Measurements from ENCODE around the gene ZNF799. TPM values are rescaled to one million over a fixed set of nuclear protein-coding genes. Genes with fewer than 3 reads are reported as not detected.
"Not testable (repeated sequence)": the region's sequence is repeated elsewhere in the genome, so short reads cannot be mapped to it uniquely, and the experiment has no call there.

Gene ZNF799
- total RNA-seq, 1 experiment from 2014 or later: 2.9 TPM

GRCh38 chr19:12364391-12365235, 36.5 kb downstream of the ZNF799 start:
- no peak for DNase-seq (ENCODE audit: low read depth)

DNA sequence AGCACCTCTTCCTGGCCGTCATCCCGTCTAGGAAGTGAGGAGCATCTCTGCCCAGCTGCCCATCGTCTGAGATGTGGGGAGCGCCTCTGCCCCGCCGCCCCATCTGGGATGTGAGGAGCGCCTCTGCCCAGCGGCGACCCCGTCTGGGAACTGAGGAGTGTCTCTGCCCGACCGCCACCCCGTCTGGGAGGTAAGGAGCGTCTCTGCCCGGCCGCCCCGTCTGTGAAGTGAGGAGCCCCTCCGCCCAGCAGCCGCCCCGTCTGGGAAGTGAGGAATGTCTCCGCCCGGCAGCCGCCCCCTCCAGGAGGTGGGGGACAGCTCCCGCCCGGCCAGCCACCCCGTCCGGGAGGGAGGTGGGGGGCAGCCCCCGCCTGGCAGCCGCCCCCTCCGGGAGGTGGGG, 38.8 kb downstream of the ZNF799 start:
- DNase-seq (ENCODE audit: low read depth): not testable (repeated sequence)

GRCh38 chr19:12353375-12353774, 47.7 kb downstream of the ZNF799 start:
- DNase-seq (ENCODE audit: low read depth): no peak

GRCh38 chr19:12350890-12351197, 50.2 kb downstream of the ZNF799 start:
- DNase-seq (ENCODE audit: low read depth): no peak

DNA sequence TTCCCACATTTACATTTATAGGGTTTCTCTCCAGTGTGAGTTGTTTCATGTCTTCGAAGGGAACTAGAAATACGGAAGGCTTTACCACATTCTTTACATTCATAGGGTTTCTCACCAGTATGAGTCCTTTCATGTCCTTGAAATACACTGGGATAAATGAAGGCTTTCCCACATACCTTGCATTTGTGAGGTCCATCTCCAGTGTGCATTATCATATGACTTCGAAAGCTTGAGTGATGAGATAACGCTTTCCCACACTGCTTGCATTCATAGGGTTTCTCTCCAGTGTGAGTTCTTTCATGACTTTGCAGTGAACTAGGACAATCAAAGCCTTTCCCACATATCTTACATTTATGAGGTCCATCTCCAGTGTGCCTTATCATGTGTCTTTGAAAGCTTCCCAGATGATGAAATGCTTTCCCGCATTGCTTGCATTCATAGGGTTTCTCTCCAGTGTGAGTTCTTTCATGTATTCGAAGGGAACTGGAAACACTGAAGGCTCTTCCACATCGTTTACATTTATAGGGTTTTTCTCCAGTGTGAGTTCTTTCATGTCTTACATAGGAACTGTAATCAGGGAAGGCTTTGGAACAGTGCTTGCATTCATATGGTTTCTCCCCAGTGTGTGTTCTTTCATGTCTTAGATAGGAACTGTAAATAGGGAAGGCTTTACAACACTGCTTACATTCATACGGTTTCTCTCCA, 50.7 kb downstream of the ZNF799 start:
- DNase-seq (ENCODE audit: low read depth): no peak

DNA sequence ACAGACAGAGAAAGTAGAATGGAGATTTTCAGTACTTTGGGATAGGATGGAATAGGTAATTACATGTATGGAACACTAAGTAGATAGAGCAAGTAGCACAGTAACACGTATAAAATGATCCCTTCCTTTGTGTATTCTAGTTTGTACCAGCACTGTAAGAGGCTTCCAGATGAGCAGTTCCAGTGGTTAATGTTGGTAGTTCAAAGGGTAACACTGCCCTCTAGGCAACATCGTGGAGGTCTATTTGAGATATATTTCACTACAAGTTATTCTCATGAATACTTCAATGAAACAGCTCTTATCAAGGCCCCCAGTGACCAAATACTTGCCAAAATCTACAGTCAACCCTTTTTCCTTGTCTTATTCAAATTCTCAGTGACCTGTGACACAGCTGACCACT, 54.2 kb downstream of the ZNF799 start:
- DNase-seq (ENCODE audit: low read depth): no peak

DNA sequence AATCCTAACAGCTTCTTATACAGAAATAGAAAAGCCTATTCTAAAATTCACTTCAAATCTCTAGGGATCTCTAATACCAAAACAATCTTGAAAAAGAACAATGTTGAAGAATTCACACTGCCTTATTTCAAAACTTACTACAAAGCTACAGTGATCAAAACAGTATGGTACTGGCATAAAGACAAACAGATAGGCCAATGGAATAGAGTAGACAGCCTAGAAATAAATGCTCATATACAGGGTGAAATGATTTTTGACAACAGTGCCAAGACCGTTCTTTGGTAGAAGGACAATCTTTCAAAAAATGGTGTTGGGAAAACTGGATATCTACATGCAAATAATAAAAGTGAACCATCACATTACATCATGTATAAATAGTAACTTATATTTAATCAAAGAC, 55.9 kb downstream of the ZNF799 start:
- DNase-seq (ENCODE audit: low read depth): no peak

Small RNA genes lying within 50 kb of the gene (small RNA-seq; reads per million reads assigned to genes)
- gene RPS29P23: not detected

Other genes with a start within 250 kb of the ZNF799 start
- gene ZNF625, start 244.5 kb downstream of the ZNF799 start, total RNA-seq (2014; rRNA removed; shearing (Covaris generic)): 5.9 and 6.9 TPM in 2 replicates
- gene ZNF136, start 238.2 kb downstream of the ZNF799 start, total RNA-seq (2014; rRNA removed; shearing (Covaris generic)): 2.6 and 3.7 TPM in 2 replicates
- gene ZNF44, start 106.4 kb downstream of the ZNF799 start, total RNA-seq (2014; rRNA removed; shearing (Covaris generic)): 0.13 and 0.23 TPM in 2 replicates
- gene ZNF563, start 67.6 kb downstream of the ZNF799 start, total RNA-seq (2014; rRNA removed; shearing (Covaris generic)): 0.13 TPM in 1 of 2 replicates, not detected in the other
- 0.08 and 0.17 TPM in 2 replicates for gene ZNF442, start 35.6 kb downstream of the ZNF799 start, total RNA-seq (2014; rRNA removed; shearing (Covaris generic))
- gene ZNF443, start 39.8 kb upstream of the ZNF799 start, total RNA-seq (2014; rRNA removed; shearing (Covaris generic)): 1.4 and 2.0 TPM in 2 replicates
- not detected in 2 replicates for gene ZNF709, start 83.5 kb upstream of the ZNF799 start, total RNA-seq (2014; rRNA removed; shearing (Covaris generic))
- 1.8 and 1.9 TPM in 2 replicates for gene ZNF564, start 150.2 kb upstream of the ZNF799 start, total RNA-seq (2014; rRNA removed; shearing (Covaris generic))
- gene ZNF490, start 209.5 kb upstream of the ZNF799 start, total RNA-seq (2014; rRNA removed; shearing (Covaris generic)): 3.4 and 7.0 TPM in 2 replicates
- gene ZNF791, start 209.6 kb upstream of the ZNF799 start, total RNA-seq (2014; rRNA removed; shearing (Covaris generic)): 19.9 and 20.5 TPM in 2 replicates